ENCODE measurements around the gene ARL15.

DNA sequence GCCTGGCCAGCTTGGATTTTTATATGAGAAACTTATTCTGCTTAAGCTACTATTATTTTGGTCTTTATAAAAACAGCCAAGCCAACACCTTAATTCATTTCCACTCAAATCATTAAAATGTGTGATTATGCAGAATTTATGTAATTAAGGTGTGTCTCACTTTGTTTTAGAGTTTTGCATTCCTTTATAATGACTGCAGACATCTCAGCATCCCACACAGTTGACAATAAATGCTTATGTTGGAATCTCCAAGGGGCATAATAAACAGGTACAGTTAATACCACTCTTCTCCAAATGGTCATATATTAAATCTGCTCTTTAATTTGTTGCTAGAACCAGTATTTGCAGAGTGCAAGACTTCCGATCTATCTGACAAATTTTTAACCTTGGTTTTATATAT, 34.3 kb downstream of the ARL15 start:
- no peak for TF ChIP-seq EGR1 (IDR thresholded peaks at IDR 0.05; ENCODE audit: low read depth in 2 of 2)
- TF ChIP-seq, protein P1, sequence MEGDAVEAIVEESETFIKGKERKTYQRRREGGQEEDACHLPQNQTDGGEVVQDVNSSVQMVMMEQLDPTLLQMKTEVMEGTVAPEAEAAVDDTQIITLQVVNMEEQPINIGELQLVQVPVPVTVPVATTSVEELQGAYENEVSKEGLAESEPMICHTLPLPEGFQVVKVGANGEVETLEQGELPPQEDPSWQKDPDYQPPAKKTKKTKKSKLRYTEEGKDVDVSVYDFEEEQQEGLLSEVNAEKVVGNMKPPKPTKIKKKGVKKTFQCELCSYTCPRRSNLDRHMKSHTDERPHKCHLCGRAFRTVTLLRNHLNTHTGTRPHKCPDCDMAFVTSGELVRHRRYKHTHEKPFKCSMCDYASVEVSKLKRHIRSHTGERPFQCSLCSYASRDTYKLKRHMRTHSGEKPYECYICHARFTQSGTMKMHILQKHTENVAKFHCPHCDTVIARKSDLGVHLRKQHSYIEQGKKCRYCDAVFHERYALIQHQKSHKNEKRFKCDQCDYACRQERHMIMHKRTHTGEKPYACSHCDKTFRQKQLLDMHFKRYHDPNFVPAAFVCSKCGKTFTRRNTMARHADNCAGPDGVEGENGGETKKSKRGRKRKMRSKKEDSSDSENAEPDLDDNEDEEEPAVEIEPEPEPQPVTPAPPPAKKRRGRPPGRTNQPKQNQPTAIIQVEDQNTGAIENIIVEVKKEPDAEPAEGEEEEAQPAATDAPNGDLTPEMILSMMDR (IDR thresholded peaks at IDR 0.05; ENCODE audit: low read depth, low read length, missing input control), result no peak
- TF ChIP-seq, protein P2, sequence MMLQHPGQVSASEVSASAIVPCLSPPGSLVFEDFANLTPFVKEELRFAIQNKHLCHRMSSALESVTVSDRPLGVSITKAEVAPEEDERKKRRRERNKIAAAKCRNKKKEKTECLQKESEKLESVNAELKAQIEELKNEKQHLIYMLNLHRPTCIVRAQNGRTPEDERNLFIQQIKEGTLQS (IDR thresholded peaks at IDR 0.05), result no peak
- TF ChIP-seq SP1 (IDR thresholded peaks at IDR 0.05), result no peak
- TF ChIP-seq, protein P3, sequence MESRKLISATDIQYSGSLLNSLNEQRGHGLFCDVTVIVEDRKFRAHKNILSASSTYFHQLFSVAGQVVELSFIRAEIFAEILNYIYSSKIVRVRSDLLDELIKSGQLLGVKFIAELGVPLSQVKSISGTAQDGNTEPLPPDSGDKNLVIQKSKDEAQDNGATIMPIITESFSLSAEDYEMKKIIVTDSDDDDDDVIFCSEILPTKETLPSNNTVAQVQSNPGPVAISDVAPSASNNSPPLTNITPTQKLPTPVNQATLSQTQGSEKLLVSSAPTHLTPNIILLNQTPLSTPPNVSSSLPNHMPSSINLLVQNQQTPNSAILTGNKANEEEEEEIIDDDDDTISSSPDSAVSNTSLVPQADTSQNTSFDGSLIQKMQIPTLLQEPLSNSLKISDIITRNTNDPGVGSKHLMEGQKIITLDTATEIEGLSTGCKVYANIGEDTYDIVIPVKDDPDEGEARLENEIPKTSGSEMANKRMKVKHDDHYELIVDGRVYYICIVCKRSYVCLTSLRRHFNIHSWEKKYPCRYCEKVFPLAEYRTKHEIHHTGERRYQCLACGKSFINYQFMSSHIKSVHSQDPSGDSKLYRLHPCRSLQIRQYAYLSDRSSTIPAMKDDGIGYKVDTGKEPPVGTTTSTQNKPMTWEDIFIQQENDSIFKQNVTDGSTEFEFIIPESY (IDR thresholded peaks at IDR 0.05), result no peak
- no peak for TF ChIP-seq TAF1 (conservative IDR thresholded peaks at IDR 0.05)
- no peak for TF ChIP-seq RXRA (IDR thresholded peaks at IDR 0.05)
- TF ChIP-seq, protein P4, sequence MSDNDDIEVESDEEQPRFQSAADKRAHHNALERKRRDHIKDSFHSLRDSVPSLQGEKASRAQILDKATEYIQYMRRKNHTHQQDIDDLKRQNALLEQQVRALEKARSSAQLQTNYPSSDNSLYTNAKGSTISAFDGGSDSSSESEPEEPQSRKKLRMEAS (IDR thresholded peaks at IDR 0.05), result no peak
- no peak for TF ChIP-seq HNF4G (IDR thresholded peaks at IDR 0.05)
- no peak for TF ChIP-seq YY1 (IDR thresholded peaks at IDR 0.05)

All from liver (tissue), 3 donors.